Esophagus muscularis mucosa (tissue), 3 donors: ENCODE measurements around the gene FZD10.

Source experiments
- CTCF ChIP-seq, 3 experiments: fragments of 200-600 bp in 2 of 3; fragments of 450-650 bp in 1 of 3; sonication (generic) in 2 of 3; IDR thresholded peaks; one replicate each; pipeline ENCODE4 v1.5.1; 2017 to 2019; ENCODE audit warnings: antibody characterized with exemption in 3 of 3, mild to moderate bottlenecking in 2 of 3, moderate library complexity in 1 of 3
- POLR2AphosphoS5 ChIP-seq, 2 donors: sonication (generic); formaldehyde crosslinking; IDR thresholded peaks; one replicate each; pipeline ENCODE4 v1.6.1; 2017; ENCODE audit warnings: antibody characterized with exemption in 2 of 2

- TF ChIP-seq POLR2AphosphoS5 (IDR thresholded peaks at IDR 0.05) = no peak
- no peak for TF ChIP-seq CTCF (IDR thresholded peaks at IDR 0.05)
Measured at GRCh38 chr12:130202201-130202600, 39.9 kb downstream of the FZD10 start.
